Measurements from ENCODE around the gene C1orf146.
"Not testable (repeated sequence)": the region's sequence is repeated elsewhere in the genome, so short reads cannot be mapped to it uniquely, and the experiment has no call there.

Gene C1orf146

DNA sequence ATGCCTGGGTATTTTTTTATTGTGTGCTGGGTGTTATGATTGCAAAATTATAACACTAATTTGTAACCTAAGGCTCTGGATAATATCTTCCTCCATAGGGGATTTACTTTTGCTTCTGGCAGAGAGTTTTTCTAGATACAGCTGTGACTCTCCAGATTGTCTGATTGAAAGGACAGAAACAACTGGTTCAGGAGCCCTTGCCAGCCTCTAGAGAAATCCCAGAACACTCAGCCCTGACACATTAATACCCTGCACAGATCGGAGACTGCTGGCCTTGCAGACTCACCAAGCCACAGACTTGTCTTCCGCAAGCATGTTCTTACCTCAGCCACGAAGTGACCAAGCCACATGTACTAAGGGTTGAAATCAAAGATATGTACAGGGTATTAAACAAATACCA, 10.7 kb downstream of the C1orf146 start:
- H3K4me3 ChIP-seq (ENCODE audit: severe bottlenecking): no peak overlapping the region
- no peak for TF ChIP-seq CTCF (IDR thresholded peaks at IDR 0.05; ENCODE audit: poor library complexity, severe bottlenecking)
- H3K9me3 ChIP-seq (ENCODE audit: severe bottlenecking): no peaks in the 10 kb centered on the region
- H3K27ac ChIP-seq (ENCODE audit: poor library complexity, severe bottlenecking): no peak overlapping the region
- H3K27me3 ChIP-seq (ENCODE audit: insufficient read depth, poor library complexity, severe bottlenecking): peaks cover 3% of the 10 kb centered on the region
- no peaks in the 10 kb centered on the region for H3K4me1 ChIP-seq (ENCODE audit: insufficient read depth, poor library complexity, severe bottlenecking)
- H3K36me3 ChIP-seq (ENCODE audit: low read depth): no peaks in the 10 kb centered on the region
- DNase-seq (ENCODE audit: low spot score): no peak
- ATAC-seq (ENCODE audit: low read depth): no peak

- TF ChIP-seq CTCF (IDR thresholded peaks at IDR 0.05; ENCODE audit: poor library complexity, severe bottlenecking): no peak
- peaks cover 3% of the 10 kb centered on the region for H3K27me3 ChIP-seq (ENCODE audit: insufficient read depth, poor library complexity, severe bottlenecking)
- ATAC-seq (ENCODE audit: low read depth) (no peak), DNase-seq (ENCODE audit: low spot score) (no peak)
- no peaks in the 10 kb centered on the region for H3K36me3 ChIP-seq (ENCODE audit: low read depth)
- no peak overlapping the region for H3K27ac ChIP-seq (ENCODE audit: poor library complexity, severe bottlenecking)
- H3K9me3 ChIP-seq (ENCODE audit: severe bottlenecking): no peaks in the 10 kb centered on the region
- H3K4me1 ChIP-seq (ENCODE audit: insufficient read depth, poor library complexity, severe bottlenecking): no peaks in the 10 kb centered on the region
- no peak overlapping the region for H3K4me3 ChIP-seq (ENCODE audit: severe bottlenecking)
Observed at GRCh38 chr1:92230736-92231135, 13.0 kb downstream of the C1orf146 start.

DNA sequence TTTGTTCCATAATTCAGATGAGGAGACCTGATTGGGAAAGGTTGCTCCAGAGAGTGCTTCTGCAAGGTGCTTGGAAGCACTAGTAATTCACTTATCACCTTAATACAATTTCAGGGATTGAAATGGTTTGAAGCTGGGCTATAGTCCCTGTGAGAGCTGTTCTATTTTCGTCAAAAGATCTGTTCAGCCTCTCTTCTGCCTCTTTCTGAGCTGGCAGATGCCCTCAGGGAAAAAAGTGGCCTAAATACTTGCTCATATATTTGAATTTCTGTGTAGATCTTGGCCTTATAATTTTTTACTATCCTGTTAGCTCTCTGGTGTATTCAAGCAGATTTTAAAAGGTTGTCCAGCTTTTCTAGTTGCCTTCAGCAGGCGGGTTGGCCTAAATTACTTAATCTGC, 22.3 kb downstream of the C1orf146 start:
- ATAC-seq (ENCODE audit: low read depth): no peak
- TF ChIP-seq CTCF (IDR thresholded peaks at IDR 0.05; ENCODE audit: poor library complexity, severe bottlenecking): no peak
- H3K9me3 ChIP-seq (ENCODE audit: severe bottlenecking): no peaks in the 10 kb centered on the region

GRCh38 chr1:92244376-92244775, 26.7 kb downstream of the C1orf146 start:
- Histone ChIP-seq H3K4me1 (ENCODE audit: insufficient read depth, poor library complexity, severe bottlenecking) (no peaks in the 10 kb centered on the region), H3K27ac (ENCODE audit: poor library complexity, severe bottlenecking) (no peak overlapping the region), H3K9me3 (ENCODE audit: severe bottlenecking) (no peaks in the 10 kb centered on the region), H3K36me3 (ENCODE audit: low read depth) (peaks cover 34% of the 10 kb centered on the region), H3K4me3 (ENCODE audit: severe bottlenecking) (no peak overlapping the region), H3K27me3 (ENCODE audit: insufficient read depth, poor library complexity, severe bottlenecking) (no peaks in the 10 kb centered on the region)
- no peak for DNase-seq (ENCODE audit: low spot score)
- 0 out of 3 replicates have a peak, but pooled peaks have one; percentile 14 for ATAC-seq (ENCODE audit: low read depth)
- no peak for TF ChIP-seq CTCF (IDR thresholded peaks at IDR 0.05; ENCODE audit: poor library complexity, severe bottlenecking)

More for the DNA sequence above, 22.3 kb downstream of the C1orf146 start:
- H3K4me1 ChIP-seq (ENCODE audit: insufficient read depth, poor library complexity, severe bottlenecking): no peaks in the 10 kb centered on the region
- 0 out of 2 replicates have a peak, but pooled peaks cover 1% of the 10 kb centered on the region for H3K36me3 ChIP-seq (ENCODE audit: low read depth)
- H3K4me3 ChIP-seq (ENCODE audit: severe bottlenecking): no peak overlapping the region
- H3K27ac ChIP-seq (ENCODE audit: poor library complexity, severe bottlenecking): no peak overlapping the region
- H3K27me3 ChIP-seq (ENCODE audit: insufficient read depth, poor library complexity, severe bottlenecking): no peaks in the 10 kb centered on the region
- no peak for DNase-seq (ENCODE audit: low spot score)

- ATAC-seq (ENCODE audit: low read depth); H3K27me3 ChIP-seq (ENCODE audit: insufficient read depth, poor library complexity, severe bottlenecking); DNase-seq (ENCODE audit: low spot score); H3K4me3 ChIP-seq (ENCODE audit: severe bottlenecking); H3K4me1 ChIP-seq (ENCODE audit: insufficient read depth, poor library complexity, severe bottlenecking); H3K27ac ChIP-seq (ENCODE audit: poor library complexity, severe bottlenecking); H3K9me3 ChIP-seq (ENCODE audit: severe bottlenecking): not testable (repeated sequence)
- peaks cover 46% of the 10 kb centered on the region for H3K36me3 ChIP-seq (ENCODE audit: low read depth)
Observed at GRCh38 chr1:92254714-92255113, 37.0 kb downstream of the C1orf146 start.

All from RWPE2 (cell line).